Caco-2 (cell line): ENCODE measurements around the gene CRMP1. TPM values are rescaled to one million over a fixed set of nuclear protein-coding genes. Genes with fewer than 3 reads are reported as not detected.

ENCODE experiments used
- BruUV-seq: library from RNA; stranded (reverse); fragments of 400-500 nt; replicated peaks from 2 replicates; lab custom pipeline; 2021; lab: Mats Ljungman, UMichigan
- CTCF ChIA-PET: fragments of 300-600 bp; sonication (Branson Sonifier 250); formaldehyde crosslinking; loops from one replicate; lab custom pipeline; 2022; ENCODE audit warnings: antibody characterized with exemption; lab: Charles Lee
- POLR2A ChIA-PET: fragments of 300-600 bp; sonication (Branson Sonifier 250); formaldehyde crosslinking; loops from one replicate; lab custom pipeline; 2022; ENCODE audit warnings: antibody characterized with exemption; lab: Charles Lee
- DNase-seq, 2 experiments: peaks; one replicate each; pipeline versions ENCODE4 v3.0.0 to v3.0.0-alpha.2; 2020 to 2022
- H3K27me3 ChIP-seq: replicated peaks from 2 replicates; pipeline ENCODE4 v1.6.0; 2011; ENCODE audit warnings: low read length; ENCODE audit not compliant: control insufficient read depth, insufficient read depth
- H3K36me3 ChIP-seq: 2 replicates; pipeline ENCODE4 v1.5.1; 2011; ENCODE audit warnings: low read length; ENCODE audit not compliant: control insufficient read depth, insufficient read depth
- H3K4me1 ChIP-seq: fragments of 250-450 bp; sonication (Bioruptor Pico); 2 replicates; pipeline ENCODE4 v1.5.1; 2020; ENCODE audit warnings: mild to moderate bottlenecking
- H3K4me3 ChIP-seq: 2 replicates; pipeline ENCODE4 v1.5.1; 2011; ENCODE audit warnings: low read depth, mild to moderate bottlenecking, control low read depth, low read length
- H3K9me3 ChIP-seq: fragments of 250-450 bp; sonication (Bioruptor Pico); 2 replicates; pipeline ENCODE4 v1.5.1; 2020; ENCODE audit warnings: mild to moderate bottlenecking, moderate library complexity
- H3K27ac Mint-ChIP-seq: one replicate; pipeline ENCODE4 v1.8.0; 2022; ENCODE audit warnings: mixed read lengths; ENCODE audit not compliant: unreplicated experiment
- H3K27me3 Mint-ChIP-seq: one replicate; pipeline ENCODE4 v1.8.0; 2022; ENCODE audit warnings: mixed read lengths; ENCODE audit not compliant: insufficient read depth, unreplicated experiment
- H3K36me3 Mint-ChIP-seq: one replicate; pipeline ENCODE4 v1.8.0; 2022; ENCODE audit warnings: mild to moderate bottlenecking, mixed read lengths; ENCODE audit not compliant: insufficient read depth, unreplicated experiment
- H3K4me1 Mint-ChIP-seq: one replicate; pipeline ENCODE4 v1.8.0; 2022; ENCODE audit warnings: low read depth, mixed read lengths; ENCODE audit not compliant: unreplicated experiment
- H3K4me3 Mint-ChIP-seq: one replicate; pipeline ENCODE4 v1.8.0; 2022; ENCODE audit warnings: mild to moderate bottlenecking, moderate library complexity, mixed read lengths; ENCODE audit not compliant: unreplicated experiment
- H3K9me3 Mint-ChIP-seq: one replicate; pipeline ENCODE4 v1.8.0; 2022; ENCODE audit warnings: mixed read lengths; ENCODE audit not compliant: unreplicated experiment
- CTCF ChIP-seq, 2 experiments: fragments of 200-600 bp in 1 of 2; IDR thresholded peaks; 1 replicate in 1 of 2; 2 replicates in 1 of 2; pipeline versions ENCODE4 v1.5.1 to v1.8.0; 2011 to 2022; ENCODE audit warnings: antibody characterized with exemption in 1 of 2, control low read depth in 1 of 2, inconsistent platforms in 1 of 2, low read depth in 1 of 2, low read length in 1 of 2, mild to moderate bottlenecking in 1 of 2, moderate library complexity in 1 of 2; ENCODE audit not compliant: insufficient read depth in 1 of 2, severe bottlenecking in 1 of 2, unreplicated experiment in 1 of 2
- intact Hi-C: fragments of 100-400 bp; cut with micrococcal nuclease; formaldehyde crosslinking; loops from one replicate; pipeline ENCODE4 v1.10.0; 2022; ENCODE audit not compliant: unreplicated experiment
- total RNA-seq: library from RNA; stranded (reverse); gene quantifications from 2 replicates; pipeline ENCODE4 v1.2.3, GENCODE V29; 2022

CRMP1 gene
- total RNA-seq, 1 experiment from 2014 or later, result not detected

- no TSS peak for BruUV-seq
- DNase-seq, result no peak
- Mint-ChIP-seq H3K36me3 (no peaks in the 10 kb centered on the region), H3K9me3 (no peaks in the 10 kb centered on the region), H3K4me3 (no peak overlapping the region), H3K27me3 (peaks cover 15% of the 10 kb centered on the region), H3K4me1 (no peaks in the 10 kb centered on the region), H3K27ac (no peak overlapping the region)
- no peak overlapping the region for H3K4me3 ChIP-seq
- no peaks in the 10 kb centered on the region for H3K9me3 ChIP-seq
- no peaks in the 10 kb centered on the region for H3K27me3 ChIP-seq
- no peaks in the 10 kb centered on the region for H3K4me1 ChIP-seq
- TF ChIP-seq CTCF (IDR thresholded peaks at IDR 0.05; ENCODE audit: insufficient read depth in 1 of 2, low read depth in 1 of 2, low read length in 1 of 2, severe bottlenecking in 1 of 2, unreplicated experiment in 1 of 2), result no peak
- intact Hi-C loops, result no loop called here
- ChIA-PET CTCF (no interaction called here), POLR2A (no interaction called here)
- no peaks in the 10 kb centered on the region for H3K36me3 ChIP-seq
These were observed 31.7 kb upstream of the CRMP1 start for GRCh38 chr4:5924461-5925125.

- no peaks in the 10 kb centered on the region for H3K27me3 ChIP-seq
- no peaks in the 10 kb centered on the region for H3K36me3 ChIP-seq
- no peaks in the 10 kb centered on the region for H3K4me1 ChIP-seq
- no TSS peak for BruUV-seq
- no peaks in the 10 kb centered on the region for H3K36me3 Mint-ChIP-seq
- ChIA-PET CTCF (no interaction called here), POLR2A (no interaction called here)
- no peak overlapping the region for H3K4me3 ChIP-seq
- TF ChIP-seq CTCF (IDR thresholded peaks at IDR 0.05; ENCODE audit: insufficient read depth in 1 of 2, low read depth in 1 of 2, low read length in 1 of 2, severe bottlenecking in 1 of 2, unreplicated experiment in 1 of 2), result no peak
- H3K4me3 Mint-ChIP-seq, result no peak overlapping the region
- H3K9me3 ChIP-seq, result no peaks in the 10 kb centered on the region
- no peaks in the 10 kb centered on the region for H3K4me1 Mint-ChIP-seq
- peaks cover 15% of the 10 kb centered on the region for H3K27me3 Mint-ChIP-seq
- intact Hi-C loops, result no loop called here
- H3K27ac Mint-ChIP-seq, result no peak overlapping the region
- no peak for DNase-seq
- no peaks in the 10 kb centered on the region for H3K9me3 Mint-ChIP-seq
These were observed 30.5 kb upstream of the CRMP1 start for GRCh38 chr4:5923376-5923775.

- Mint-ChIP-seq H3K27me3 (peaks cover 11% of the 10 kb centered on the region), H3K4me3 (no peak overlapping the region), H3K9me3 (no peaks in the 10 kb centered on the region), H3K4me1 (no peaks in the 10 kb centered on the region), H3K27ac (no peak overlapping the region), H3K36me3 (no peaks in the 10 kb centered on the region)
- Histone ChIP-seq H3K4me3 (no peak overlapping the region), H3K36me3 (no peaks in the 10 kb centered on the region), H3K27me3 (no peaks in the 10 kb centered on the region), H3K4me1 (no peaks in the 10 kb centered on the region), H3K9me3 (no peaks in the 10 kb centered on the region)
- intact Hi-C loops, result no loop called here
- POLR2A ChIA-PET, result no interaction called here
- no peak for TF ChIP-seq CTCF (IDR thresholded peaks at IDR 0.05; ENCODE audit: insufficient read depth in 1 of 2, low read depth in 1 of 2, low read length in 1 of 2, severe bottlenecking in 1 of 2, unreplicated experiment in 1 of 2)
- no peak for DNase-seq
- no TSS peak for BruUV-seq
- CTCF ChIA-PET, result no interaction called here
These were observed 29.7 kb upstream of the CRMP1 start for GRCh38 chr4:5922556-5922955.
